Measurements from ENCODE around the gene ZNF277.

GRCh38 chr7:112159351-112159750 is 47.1 kb upstream of the ZNF277 start:
- TF ChIP-seq CTCF (IDR thresholded peaks at IDR 0.05; ENCODE audit: low read depth, low read length): no peak
- TF ChIP-seq, protein P1, sequence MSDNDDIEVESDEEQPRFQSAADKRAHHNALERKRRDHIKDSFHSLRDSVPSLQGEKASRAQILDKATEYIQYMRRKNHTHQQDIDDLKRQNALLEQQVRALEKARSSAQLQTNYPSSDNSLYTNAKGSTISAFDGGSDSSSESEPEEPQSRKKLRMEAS (IDR thresholded peaks at IDR 0.05; ENCODE audit: low read depth, low read length): no peak
